NCI-H82 treated with DMSO at 0.1 percent for 48 hours (cell line): ENCODE measurements around the gene MMP2.

Source experiments
- DNase-seq: peaks from one replicate; lab custom pipeline; 2025; ENCODE audit not compliant: unreplicated experiment; lab: John Stamatoyannopoulos, UW

The MMP2 gene

GRCh38 chr16:55478827-55479429 is at the start of gene MMP2:
TSS of gene MMP2 (plus strand) at chr16:55479198. CDS start at chr16:55479480, 282 bp downstream.
- DNase-seq = peak; percentile 12

DNA sequence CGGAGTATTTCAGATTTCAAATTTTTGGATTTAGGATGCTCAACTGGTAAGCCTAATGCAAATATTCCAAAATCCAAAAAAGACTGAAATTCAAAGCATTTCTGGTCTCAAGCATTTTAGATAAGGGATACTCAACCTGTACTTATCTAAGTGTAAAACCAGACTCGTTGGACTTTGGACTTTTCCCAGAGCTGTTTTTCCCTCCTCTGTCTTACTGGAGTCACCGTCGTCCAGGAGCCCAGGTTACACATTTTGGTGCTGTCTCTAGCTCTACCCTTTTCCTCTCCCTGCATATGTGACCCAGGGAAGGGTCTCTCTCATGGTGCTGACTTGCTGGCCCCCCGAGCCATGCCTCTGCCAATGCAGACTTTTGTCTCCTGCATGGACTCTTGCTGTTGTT is 46.0 kb upstream of the MMP2 start:
- DNase-seq = no peak

DNA sequence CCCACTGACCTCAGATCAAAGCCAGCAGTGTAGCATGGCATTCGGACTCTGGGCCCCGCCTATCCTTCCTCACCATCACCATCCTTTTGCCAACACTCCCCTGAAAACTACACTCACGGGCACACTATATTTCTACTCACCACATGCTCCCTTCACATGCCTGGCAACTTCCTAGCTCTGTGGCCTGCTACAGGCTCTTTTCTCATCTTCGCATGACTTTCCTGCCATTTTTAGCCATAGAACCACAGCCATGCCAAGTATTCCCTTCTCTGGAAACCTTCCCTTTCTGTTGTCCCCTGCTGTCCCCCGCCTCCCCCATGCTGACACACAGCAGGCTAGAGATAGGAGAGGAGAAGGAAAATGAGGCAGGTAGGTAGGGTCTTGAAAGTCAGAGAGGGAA is 45.5 kb upstream of the MMP2 start:
- DNase-seq = no peak

DNA sequence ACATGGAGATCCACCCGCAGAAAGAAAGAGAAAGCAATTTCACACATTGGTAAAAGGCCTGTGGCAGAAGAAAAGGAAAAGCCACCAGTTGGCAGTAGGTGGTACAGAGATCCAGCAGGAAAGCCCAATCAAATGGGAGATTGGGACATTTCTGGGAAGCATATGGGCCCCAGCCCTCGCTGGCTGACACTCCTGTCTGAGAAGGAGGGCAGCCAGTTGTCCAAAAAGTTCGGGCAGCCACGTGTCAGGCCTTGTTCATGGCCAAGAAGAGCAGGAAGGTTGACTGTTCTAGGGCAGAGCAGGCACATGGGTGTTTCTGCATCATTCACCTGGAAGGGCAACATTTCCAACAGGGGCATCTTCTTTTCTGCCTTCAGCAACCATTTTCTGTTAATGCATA is 45.0 kb upstream of the MMP2 start:
- DNase-seq = no peak

- no peak for DNase-seq
Observed at GRCh38 chr16:55435387-55435786, 43.6 kb upstream of the MMP2 start.

- no peak for DNase-seq
Observed at GRCh38 chr16:55436587-55436986, 42.4 kb upstream of the MMP2 start.

GRCh38 chr16:55437625-55438024 is 41.4 kb upstream of the MMP2 start:
- DNase-seq = no peak

GRCh38 chr16:55438281-55438680 is 40.7 kb upstream of the MMP2 start:
- DNase-seq = no peak

DNA sequence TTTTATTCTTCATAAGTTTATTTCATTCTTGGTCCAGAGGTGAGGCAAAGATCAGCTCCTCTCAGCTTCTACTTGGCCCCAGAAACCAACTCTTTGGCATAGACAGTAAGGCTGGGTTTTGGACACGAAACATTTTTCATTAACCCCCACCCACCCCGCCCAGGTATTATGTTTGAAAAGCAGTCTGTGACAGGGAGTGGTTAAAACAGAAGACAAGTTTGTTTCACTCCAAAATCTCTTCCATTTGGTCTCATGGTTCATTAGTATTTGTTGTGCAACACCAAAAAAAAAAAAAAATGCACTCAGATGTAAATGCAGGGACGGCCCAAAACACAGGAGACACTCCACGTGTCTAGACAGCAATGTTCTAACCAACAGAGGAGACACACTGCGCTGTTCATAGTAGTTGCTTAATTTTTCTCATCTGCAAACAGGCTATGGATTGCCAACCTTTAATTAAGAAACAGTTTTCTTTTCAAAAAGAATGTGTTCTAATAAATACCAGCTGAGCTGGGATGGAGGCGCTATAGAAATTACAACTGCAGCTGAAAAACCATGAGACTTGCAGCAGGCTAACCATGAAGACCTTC is 39.8 kb upstream of the MMP2 start:
- no peak for DNase-seq

DNA sequence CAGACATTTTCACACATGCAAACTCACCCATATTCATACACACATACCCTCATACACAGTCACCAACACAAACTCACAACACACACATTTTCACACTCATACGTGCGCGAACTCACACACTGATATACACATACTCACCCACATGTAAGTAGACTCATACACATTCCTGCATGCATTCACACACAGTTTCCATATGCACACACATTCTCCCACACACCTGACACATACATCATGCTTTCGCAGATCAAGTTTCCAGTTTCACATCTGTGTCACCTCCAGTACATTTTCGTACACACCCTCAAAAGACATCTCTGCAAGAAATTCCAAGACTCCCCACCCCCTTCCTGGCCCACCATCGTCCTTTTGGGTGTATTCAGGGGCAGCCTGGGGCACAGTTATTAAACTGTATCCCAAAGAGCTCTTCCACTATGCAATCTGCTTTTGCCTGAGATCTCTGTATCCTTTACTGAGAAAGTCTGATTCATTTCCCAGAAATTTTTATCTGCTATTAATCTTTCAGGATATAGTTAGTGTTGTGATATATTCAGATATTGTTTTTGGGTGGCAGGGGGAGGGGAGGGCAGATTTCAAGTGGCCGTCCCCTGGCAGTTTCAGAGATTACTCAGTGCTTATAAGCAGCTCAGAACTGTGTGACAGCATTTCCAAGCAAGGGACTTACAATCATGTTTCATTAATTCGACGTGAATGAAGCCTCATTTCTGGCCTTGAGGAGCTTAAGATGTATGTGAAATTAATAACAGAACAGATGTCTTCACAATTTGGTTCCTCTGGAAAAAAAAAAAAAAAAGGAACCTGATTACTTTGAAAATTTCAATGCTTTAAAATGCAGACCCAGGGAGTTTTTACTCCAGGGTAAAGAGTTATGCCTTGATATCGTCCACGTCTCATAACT is 35.3 kb upstream of the MMP2 start:
- no peak for DNase-seq

GRCh38 chr16:55444754-55445485 is 34.1 kb upstream of the MMP2 start:
- DNase-seq = no peak

DNA sequence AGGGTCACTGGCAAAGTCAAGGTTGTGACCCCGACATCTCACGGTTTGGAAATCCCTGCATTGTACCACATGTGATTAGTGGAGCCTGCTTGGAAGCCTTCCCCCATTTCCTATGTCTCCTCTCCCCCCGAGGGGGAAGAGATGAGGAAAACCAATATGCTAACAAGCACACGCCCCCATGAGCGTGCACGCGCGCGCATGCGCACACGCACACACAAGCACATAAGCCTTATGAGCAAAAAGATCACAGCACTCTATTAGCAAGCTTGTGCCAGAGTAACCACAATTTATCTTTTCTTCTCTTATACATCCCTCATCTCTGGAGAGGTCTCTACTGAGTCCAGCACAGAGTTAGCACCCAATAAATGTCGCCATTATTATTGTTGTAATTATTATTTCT is 31.8 kb upstream of the MMP2 start:
- no peak for DNase-seq

- no peak for DNase-seq
Observed at GRCh38 chr16:55452996-55453395, 26.0 kb upstream of the MMP2 start.

GRCh38 chr16:55453909-55454308 is 25.1 kb upstream of the MMP2 start:
- no peak for DNase-seq

GRCh38 chr16:55454861-55455260 is 24.1 kb upstream of the MMP2 start:
- DNase-seq = no peak

GRCh38 chr16:55462241-55462640 is 16.8 kb upstream of the MMP2 start:
- no peak for DNase-seq

DNA sequence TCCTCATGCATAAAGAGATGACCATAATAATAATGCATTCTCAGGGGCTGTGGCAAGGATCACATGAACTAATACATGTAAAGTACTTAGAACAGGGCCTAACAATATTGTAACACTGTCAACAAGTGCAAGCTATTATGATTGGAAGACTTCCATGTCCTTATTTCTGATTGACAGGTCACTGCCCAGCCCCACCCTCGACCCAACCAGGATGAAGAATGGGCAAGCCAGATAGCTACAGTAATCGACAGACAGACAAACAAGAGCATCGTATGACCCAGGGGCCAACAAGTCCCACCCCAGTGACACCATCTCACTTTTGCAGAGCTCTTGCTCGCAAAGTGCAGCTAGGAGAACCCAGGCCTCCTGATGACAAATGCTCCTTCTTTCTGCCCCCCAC is 14.6 kb upstream of the MMP2 start:
- no peak for DNase-seq

DNA sequence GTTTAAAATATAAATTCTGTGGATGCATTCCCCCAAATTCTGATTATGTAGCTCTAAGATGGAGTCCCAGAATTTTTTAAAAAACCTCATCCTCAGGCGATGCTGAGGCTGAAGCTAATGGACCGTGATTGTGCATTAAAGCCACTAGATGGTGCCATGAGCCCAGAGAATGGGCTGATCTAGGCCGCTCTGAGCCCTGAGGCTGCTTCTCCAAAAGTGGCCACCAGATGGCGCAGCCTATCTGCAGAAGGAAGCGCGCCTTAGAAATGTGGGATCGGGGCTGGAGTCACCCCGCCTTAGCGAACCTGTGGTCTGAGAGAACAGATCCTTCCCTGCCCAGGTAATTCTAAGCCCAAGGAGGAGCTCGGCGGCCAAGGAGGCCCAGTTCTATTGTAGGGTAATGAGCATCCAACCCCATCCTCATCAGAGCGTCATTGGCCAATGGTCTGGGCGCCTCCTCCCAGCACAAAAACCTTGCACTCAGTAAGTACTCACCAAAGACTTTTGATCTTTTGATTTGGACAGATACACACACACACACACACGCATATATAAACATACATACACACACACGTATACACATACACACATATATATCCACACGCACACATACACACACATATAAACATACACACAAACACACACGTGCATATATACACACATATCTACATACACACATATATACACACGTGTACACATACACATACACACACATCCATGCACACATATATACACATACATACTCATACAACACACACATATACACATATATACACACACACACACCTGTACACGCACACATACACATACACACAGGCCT is 13.7 kb upstream of the MMP2 start:
- DNase-seq = peak; percentile 45

DNA sequence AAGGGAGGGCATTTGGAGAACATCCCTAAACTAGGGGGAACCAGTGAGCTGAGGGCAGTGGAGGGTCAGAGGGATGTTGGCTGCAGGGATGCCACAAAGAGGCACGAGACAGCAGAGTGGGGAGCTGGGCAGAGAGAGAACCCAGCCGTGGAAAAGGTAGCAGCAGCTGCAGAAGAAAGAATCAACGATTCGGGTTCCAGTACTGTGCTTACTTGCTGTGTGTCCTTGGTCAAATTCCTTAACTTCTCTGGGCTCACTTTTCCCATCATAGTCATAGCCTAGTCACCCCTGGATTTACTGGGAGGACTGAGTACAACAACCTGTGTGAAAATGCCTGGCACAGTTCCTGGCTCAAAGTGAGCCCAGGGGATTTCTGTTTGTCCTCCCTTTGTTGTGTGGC is 12.8 kb upstream of the MMP2 start:
- no peak for DNase-seq

DNA sequence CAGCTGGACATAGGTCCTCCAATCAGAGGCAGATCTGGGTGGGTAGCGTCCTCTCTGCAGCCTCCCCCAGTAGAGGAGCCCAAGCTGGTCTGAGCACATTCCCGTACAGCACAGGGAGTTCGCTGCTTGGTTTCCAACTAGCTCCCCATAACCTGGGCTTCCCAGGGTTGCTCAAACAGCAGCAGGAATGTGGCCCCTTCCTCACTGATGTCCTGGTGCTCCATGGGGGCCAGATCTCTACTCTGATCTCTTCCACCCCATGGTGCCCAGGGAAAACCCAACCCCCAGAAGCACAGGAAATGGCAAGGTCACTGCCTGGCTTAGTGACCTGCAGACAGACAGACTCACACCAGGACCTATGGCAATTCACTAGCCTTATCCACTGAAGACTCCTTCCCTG is 11.1 kb upstream of the MMP2 start:
- no peak for DNase-seq
